ENCODE results near the gene TMEM250.

TMEM250 gene

DNA sequence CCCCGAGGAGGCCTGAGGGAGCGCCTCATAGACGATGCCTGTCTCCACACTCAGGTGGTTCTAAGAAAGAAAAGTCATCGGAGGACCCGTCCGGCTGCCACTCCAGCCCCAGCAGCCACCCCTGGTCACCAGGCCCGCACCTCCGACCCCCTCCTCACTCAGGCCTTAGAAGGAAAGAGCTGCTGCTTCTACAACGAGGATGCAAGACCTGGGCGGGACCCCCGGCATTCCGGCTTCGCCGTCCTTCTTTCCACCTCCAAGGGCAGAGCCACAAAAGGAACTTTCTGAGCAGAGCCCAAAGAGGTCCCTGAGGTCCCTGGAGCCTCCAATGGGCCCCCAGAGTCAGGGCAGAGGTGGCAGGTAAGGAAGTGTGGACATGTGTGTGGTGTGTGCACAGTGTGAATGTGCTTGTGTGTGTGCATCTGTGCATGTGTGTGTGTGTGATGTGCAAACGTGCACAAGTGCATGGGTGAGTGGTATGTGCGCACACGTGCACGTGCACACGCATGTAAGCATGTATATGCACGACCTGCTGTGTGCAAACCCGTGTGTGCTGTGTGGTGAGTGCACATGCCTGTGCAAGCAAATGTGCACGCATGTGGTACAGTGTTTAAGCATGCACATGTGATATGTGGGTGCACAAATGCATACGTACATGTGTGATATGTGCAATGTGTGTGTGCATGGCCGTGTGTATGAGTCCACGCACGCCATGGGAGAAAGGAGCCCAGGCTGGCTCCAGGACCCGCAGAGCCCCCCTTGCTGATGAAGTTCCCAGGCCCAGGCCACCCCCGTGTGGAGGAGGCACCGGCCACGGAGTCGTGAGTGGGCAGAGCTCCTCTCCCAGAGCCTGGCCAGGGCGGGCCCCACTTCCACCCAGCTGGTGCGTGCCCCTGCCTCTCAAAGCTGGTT is 27.7 kb upstream of the TMEM250 start:
- TF ChIP-seq ZFX (IDR thresholded peaks at IDR 0.05): no peak
- TF ChIP-seq, protein P1, sequence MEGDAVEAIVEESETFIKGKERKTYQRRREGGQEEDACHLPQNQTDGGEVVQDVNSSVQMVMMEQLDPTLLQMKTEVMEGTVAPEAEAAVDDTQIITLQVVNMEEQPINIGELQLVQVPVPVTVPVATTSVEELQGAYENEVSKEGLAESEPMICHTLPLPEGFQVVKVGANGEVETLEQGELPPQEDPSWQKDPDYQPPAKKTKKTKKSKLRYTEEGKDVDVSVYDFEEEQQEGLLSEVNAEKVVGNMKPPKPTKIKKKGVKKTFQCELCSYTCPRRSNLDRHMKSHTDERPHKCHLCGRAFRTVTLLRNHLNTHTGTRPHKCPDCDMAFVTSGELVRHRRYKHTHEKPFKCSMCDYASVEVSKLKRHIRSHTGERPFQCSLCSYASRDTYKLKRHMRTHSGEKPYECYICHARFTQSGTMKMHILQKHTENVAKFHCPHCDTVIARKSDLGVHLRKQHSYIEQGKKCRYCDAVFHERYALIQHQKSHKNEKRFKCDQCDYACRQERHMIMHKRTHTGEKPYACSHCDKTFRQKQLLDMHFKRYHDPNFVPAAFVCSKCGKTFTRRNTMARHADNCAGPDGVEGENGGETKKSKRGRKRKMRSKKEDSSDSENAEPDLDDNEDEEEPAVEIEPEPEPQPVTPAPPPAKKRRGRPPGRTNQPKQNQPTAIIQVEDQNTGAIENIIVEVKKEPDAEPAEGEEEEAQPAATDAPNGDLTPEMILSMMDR (conservative IDR thresholded peaks at IDR 0.05): no peak
- no peak overlapping the region for H3K27ac ChIP-seq

DNA sequence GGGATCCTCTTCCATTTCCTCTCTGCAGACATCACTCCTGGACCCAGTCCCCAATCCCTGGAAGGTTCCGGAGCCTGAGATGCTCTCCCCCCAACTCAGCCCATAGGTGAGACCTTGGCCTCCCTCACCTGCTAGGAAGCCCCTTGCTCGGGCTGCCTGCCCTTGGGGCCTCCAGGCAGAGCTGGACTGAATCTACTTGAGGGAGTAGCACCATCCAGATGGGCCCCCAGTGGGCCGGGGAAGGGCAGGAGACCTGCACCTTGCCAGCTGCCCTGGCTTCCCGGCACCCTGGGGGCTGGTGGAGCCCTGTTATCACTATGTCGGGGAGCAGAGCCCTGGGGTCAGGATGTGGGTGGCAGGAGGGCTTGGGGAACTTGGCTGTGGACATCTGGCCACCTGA is 26.9 kb upstream of the TMEM250 start:
- H3K27ac ChIP-seq: no peak overlapping the region
- TF ChIP-seq, protein P1 (conservative IDR thresholded peaks at IDR 0.05): no peak
- no peak for TF ChIP-seq ZFX (IDR thresholded peaks at IDR 0.05)

DNA sequence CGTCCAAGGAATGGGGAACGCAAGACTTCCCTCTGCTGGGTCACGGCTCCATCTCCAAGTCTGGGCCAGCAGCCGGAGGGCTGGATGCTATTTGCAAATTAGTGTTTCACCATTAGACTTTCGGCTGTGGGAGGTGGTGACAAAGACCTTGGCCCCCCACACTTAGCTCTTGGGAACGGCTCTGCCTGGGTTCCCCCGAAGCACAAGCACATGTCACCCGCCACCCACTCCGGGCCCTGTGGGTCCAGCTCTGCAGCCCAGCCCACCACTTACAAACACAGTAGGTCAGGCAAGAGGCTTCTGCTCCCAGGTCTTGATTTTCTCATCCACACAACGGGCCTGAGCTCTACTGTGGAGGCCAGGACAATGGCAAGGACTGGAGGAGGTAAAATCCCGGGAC is 25.8 kb upstream of the TMEM250 start:
- no peak overlapping the region for H3K27ac ChIP-seq
- TF ChIP-seq ZFX (IDR thresholded peaks at IDR 0.05): no peak

DNA sequence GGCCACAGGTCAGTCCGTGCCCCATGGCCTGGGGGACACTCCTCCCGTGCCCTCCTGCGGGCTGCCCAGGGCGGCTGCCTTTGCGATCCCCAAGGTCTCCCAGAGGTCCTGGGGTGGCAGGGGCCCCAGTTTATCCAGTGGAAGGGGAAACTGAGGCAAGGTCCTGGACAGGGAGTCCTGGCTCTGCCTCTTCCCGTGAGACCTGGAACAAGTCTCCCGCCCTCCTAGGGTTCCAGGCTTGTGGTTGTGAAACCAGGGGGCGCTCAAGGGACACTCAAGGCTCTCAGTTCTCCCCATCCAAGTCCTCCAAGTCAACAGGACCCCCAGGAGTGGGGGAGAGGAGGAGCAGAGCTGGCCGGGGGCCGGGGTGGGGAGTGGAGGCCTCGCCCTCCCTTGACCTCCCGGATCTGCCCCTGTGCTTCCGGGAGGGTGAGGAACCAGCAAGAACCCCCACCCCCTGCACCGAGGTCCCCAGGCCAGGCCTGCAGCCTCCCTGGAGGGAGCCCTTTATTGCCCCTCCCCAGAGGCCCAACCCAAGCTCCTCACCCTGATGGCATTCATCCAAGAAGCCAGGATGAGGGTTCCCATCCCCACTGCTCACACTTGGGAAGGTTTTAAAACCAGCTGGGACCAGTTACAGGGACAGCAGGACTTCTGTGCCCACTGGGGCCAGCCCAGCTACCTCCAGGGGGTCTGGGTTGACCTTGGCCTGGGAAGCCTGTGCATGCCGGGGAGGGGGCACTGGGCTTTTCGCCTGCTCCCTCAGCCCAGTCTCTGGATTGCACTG is 24.7 kb upstream of the TMEM250 start:
- no peak overlapping the region for H3K27ac ChIP-seq
- TF ChIP-seq ZFX (IDR thresholded peaks at IDR 0.05): no peak
- TF ChIP-seq, protein P1 (conservative IDR thresholded peaks at IDR 0.05): no peak; the same call in 1 of the 2 replicates

DNA sequence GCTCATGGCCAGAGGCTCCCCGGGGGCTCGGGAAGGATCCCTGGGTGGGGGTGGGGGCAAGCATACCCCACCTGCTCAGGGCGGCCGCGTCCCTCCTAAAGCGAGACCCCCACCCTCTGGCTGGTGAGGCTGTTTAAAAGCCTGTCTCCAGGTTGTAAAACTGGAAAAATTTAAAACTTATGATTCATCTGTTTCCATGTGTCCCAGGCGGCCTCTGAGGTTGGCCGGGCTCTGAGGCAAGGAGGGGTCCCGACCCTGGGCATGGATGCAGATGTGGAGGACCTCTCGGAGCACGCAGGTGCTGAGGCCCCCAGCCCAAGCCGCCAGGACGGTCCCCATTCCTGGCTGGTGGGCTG is 24.2 kb upstream of the TMEM250 start:
- TF ChIP-seq, protein P1 (conservative IDR thresholded peaks at IDR 0.05): no peak
- TF ChIP-seq ZFX (IDR thresholded peaks at IDR 0.05): no peak
- H3K27ac ChIP-seq: no peak overlapping the region

DNA sequence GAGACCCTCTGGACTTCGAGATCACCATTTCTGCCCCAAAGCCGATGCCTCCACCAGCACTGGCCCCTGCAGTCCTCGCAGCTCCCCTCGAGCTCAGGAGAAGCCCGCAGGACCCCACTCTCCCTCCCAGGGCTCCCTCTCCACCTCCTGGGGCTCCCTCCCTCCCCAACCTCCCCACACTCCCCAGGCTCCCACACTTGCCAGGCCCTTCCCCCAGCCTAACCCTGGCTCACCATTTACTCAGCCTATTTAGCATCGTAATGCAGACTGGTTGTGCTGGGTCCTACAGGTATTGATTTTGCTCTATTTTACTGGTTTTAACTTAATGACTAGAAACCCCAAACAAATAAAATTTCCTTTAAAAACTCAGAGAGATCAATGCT is 23.7 kb upstream of the TMEM250 start:
- H3K27ac ChIP-seq: no peak overlapping the region

DNA sequence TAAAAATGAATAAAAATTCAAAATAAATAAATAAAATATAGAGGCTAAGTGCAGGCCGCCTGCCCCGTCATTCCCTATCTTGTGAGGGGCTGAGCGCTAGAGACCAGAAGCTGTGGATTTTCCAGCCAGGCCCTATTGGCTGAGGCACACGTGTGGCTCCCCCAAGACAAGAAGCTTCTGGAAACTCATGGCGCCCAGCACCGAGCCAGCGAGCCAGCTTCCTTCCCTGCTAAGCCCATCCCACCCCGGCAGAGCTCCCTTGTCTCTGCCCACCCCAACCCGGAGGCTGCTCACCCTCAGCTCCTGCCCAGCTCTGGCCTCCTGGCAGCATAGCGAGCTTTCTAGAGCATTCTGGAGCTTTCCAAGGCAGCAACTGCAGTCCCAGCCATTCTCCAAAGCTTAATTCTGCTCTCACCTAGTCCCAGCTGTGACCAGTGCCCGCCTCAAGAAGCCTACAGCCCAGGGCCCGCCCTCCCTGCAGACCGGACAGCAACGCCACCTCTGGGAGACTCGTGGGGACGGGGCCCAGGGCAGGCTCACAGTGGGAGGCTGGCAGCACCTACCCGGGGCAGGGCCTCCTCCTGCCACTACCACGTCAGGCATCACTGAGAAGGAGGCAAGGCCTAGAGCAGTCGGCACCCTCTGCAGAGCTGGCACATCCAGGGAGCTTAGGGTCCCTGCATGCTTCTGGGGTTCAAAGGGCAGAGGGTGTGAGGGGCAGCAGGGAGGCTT is 23.2 kb upstream of the TMEM250 start:
- no peak for TF ChIP-seq ZFX (IDR thresholded peaks at IDR 0.05)
- TF ChIP-seq, protein P1 (conservative IDR thresholded peaks at IDR 0.05): no peak
- no peak overlapping the region for H3K27ac ChIP-seq

More for the DNA sequence above, 23.7 kb upstream of the TMEM250 start:
- TF ChIP-seq, protein P1 (conservative IDR thresholded peaks at IDR 0.05): no peak
- no peak for TF ChIP-seq ZFX (IDR thresholded peaks at IDR 0.05)
